HCEC 1CT (cell line): ENCODE measurements around the gene CLIC5.

Experiments used
- DNase-seq: peaks from one replicate; pipeline ENCODE4 v3.0.0-alpha.2; 2017

Gene CLIC5

DNA sequence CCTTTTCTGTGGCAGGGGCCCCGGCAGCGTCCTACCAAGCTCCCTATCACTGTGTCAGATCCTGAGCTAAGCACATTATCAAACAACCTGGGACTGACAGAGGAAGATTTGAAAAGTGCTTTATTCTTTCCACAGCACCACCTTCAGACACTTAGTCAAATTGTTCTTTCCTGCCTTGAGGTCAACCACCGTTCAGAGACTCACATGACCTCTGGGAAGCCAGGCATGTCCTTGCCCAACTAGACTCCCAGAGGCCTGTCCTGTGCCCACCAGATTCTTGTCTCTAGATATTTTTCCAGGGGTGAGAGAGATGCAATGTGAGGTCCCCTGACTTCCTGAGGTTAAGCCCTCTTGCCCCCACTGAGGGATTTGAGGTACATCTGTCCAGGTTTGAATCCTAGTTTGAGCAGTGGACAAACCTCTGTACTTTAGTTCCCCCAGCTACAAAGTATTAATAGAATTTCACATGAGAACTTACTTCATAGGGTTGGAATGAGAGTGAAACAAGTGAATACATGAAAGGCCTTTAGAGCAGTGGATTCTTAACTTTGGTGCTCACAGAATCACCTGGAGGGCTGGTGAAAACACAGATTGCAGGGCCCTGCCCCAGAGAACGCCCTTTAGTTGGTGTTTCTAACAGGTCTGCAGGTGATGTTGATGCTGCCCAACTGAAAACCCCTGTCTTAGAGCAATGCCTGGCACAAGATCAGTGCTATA, 179.8 kb downstream of the CLIC5 start:
- DNase-seq = peak; percentile 6

DNA sequence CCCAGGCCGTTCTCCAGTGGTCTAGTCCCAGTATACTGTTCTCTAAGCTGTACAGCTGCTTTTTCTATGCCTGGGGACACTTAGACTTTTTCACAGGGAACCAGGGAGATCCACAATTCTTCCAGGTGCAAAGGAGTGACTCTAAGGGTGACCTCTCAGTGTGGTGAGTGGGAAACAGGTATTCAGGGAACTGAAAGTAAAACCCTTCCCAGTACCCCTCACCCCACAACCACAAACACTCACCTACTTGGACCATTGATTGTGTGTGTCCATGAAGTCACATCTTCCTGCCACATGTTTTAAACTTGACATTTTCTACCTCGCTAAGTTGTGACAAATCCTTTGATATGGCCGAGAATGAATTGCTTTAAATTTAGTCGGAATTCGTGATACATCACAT, 183.6 kb downstream of the CLIC5 start:
- no peak for DNase-seq
